ACHN (cell line): ENCODE data around the gene MAN2A1.
"Not testable (repeated sequence)": the region's sequence is repeated elsewhere in the genome, so short reads cannot be mapped to it uniquely, and the experiment has no call there.

Experiments used
- DNase-seq: peaks from one replicate; pipeline ENCODE4 v3.0.0-alpha.2; 2015
- in situ Hi-C: cut with HindIII; loops from 2 replicates; pipeline ENCODE4 v1.10.0; 2017; ENCODE audit warnings: low sequenced_read_pairs, low pct_ligation_motif_present, low pct_unique_long_range_greater_than_20kb

The MAN2A1 gene

GRCh38 chr5:109784687-109785086 is 95.0 kb downstream of the MAN2A1 start:
- in situ Hi-C loops = no loop called here
- DNase-seq = no peak

GRCh38 chr5:109786206-109786855 is 96.6 kb downstream of the MAN2A1 start:
- in situ Hi-C loops = no loop called here
- DNase-seq = no peak

- in situ Hi-C loops = no loop called here
- no peak for DNase-seq
Measured at GRCh38 chr5:109788596-109788995, 98.9 kb downstream of the MAN2A1 start.

- in situ Hi-C loops = no loop called here
Measured at GRCh38 chr5:109792613-109793012, 102.9 kb downstream of the MAN2A1 start.

GRCh38 chr5:109803854-109804253 is 114.1 kb downstream of the MAN2A1 start:
- in situ Hi-C loops = no loop called here

More at GRCh38 chr5:109792613-109793012, 102.9 kb downstream of the MAN2A1 start:
- no peak for DNase-seq

GRCh38 chr5:109805472-109805871 is 115.7 kb downstream of the MAN2A1 start:
- peak; percentile 31 for DNase-seq
- in situ Hi-C loops = no loop called here

More at GRCh38 chr5:109803854-109804253, 114.1 kb downstream of the MAN2A1 start:
- peak; percentile 44 for DNase-seq

GRCh38 chr5:109805883-109806282 is 116.2 kb downstream of the MAN2A1 start:
- DNase-seq = peak; percentile 37
- in situ Hi-C loops = no loop called here

- DNase-seq = no peak
Measured at GRCh38 chr5:109812698-109813097, 123.0 kb downstream of the MAN2A1 start.

GRCh38 chr5:109816732-109817131 is 127.0 kb downstream of the MAN2A1 start:
- in situ Hi-C loops = no loop called here
- no peak for DNase-seq

More at GRCh38 chr5:109812698-109813097, 123.0 kb downstream of the MAN2A1 start:
- in situ Hi-C loops = no loop called here

- in situ Hi-C loops = no loop called here
- DNase-seq = no peak
Measured at GRCh38 chr5:109819878-109820277, 130.2 kb downstream of the MAN2A1 start.

GRCh38 chr5:109823597-109823996 is 133.9 kb downstream of the MAN2A1 start:
- DNase-seq = no peak
- in situ Hi-C loops = no loop called here

- no peak for DNase-seq
- in situ Hi-C loops = no loop called here
Measured at GRCh38 chr5:109825450-109825849, 135.7 kb downstream of the MAN2A1 start.

GRCh38 chr5:109826426-109826825 is 136.7 kb downstream of the MAN2A1 start:
- in situ Hi-C loops = no loop called here
- no peak for DNase-seq

GRCh38 chr5:109829331-109829730 is 139.6 kb downstream of the MAN2A1 start:
- no peak for DNase-seq
- in situ Hi-C loops = no loop called here

- no peak for DNase-seq
- in situ Hi-C loops = no loop called here
Measured at GRCh38 chr5:109830955-109831502, 141.3 kb downstream of the MAN2A1 start.

- DNase-seq, in situ Hi-C loops: not testable (repeated sequence)
Measured at GRCh38 chr5:109832207-109833188, 142.8 kb downstream of the MAN2A1 start.

GRCh38 chr5:109833946-109834345 is 144.2 kb downstream of the MAN2A1 start:
- no peak for DNase-seq
- in situ Hi-C loops = no loop called here

- in situ Hi-C loops = no loop called here
- DNase-seq = no peak
Measured at GRCh38 chr5:109836280-109836679, 146.6 kb downstream of the MAN2A1 start.

- in situ Hi-C loops = no loop called here
- DNase-seq = no peak
Measured at GRCh38 chr5:109837231-109837861, 147.6 kb downstream of the MAN2A1 start.
